Measurements from ENCODE around the gene KCND1. TPM values are rescaled to one million over a fixed set of nuclear protein-coding genes. Genes with fewer than 3 reads are reported as not detected.
A peak's percentile ranks its signal among the peaks of the same experiment; 100 is the strongest.

KCND1 gene
- total and polyA plus RNA-seq, 2 experiments from 2014 or later = 2.6 to 3.1 TPM

DNA sequence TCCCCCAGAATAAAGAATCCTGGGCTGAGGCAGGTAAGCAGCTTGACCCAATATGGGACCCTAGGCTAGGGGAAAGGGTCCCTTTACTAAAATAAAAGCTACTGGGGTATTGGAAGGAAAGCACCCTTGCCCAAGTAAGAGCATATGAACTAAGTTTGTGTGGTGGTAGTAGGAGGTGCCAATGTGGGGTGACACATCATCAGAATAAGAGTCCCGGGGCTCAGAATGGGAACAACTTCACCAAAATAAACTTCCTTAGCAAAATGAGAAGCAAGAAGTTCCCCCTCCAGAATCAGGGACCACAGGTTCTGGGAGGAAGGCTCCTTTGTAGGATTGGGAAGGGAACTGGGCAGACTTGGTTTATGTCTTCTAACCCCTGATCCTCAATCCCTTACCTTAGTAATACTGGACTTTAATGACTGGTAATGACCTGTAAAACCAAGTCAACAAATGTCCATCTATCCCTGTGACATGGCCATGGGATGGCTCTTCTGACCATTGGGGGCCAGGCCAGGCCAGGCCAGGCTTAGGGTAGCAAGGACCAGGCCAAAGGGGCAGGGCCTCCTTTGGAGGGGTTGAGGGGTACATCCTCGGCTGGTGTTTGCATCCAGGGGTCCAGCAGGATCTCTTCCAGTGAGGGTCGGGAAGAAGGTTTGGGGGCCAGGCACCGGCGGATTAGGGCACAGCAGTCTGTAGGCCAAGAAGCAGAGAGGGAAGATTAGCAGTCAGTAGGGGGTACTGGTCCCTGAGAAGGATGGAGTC, 57.9 kb downstream of the KCND1 start:
- peaks cover 6% of the 10 kb centered on the region for H3K36me3 ChIP-seq
- TF ChIP-seq, protein P1, sequence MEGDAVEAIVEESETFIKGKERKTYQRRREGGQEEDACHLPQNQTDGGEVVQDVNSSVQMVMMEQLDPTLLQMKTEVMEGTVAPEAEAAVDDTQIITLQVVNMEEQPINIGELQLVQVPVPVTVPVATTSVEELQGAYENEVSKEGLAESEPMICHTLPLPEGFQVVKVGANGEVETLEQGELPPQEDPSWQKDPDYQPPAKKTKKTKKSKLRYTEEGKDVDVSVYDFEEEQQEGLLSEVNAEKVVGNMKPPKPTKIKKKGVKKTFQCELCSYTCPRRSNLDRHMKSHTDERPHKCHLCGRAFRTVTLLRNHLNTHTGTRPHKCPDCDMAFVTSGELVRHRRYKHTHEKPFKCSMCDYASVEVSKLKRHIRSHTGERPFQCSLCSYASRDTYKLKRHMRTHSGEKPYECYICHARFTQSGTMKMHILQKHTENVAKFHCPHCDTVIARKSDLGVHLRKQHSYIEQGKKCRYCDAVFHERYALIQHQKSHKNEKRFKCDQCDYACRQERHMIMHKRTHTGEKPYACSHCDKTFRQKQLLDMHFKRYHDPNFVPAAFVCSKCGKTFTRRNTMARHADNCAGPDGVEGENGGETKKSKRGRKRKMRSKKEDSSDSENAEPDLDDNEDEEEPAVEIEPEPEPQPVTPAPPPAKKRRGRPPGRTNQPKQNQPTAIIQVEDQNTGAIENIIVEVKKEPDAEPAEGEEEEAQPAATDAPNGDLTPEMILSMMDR (IDR thresholded peaks at IDR 0.05; ENCODE audit: low read depth, low read length) = no peak
- peaks cover 7% of the 10 kb centered on the region for H3K4me1 ChIP-seq (ENCODE audit: low read depth)
- H3K27me3 ChIP-seq = no peaks in the 10 kb centered on the region
- no peak overlapping the region for H3K27ac ChIP-seq
- DNase-seq (ENCODE audit: low read depth in 1 of 2, low spot score in 1 of 2) = no peak
- H3K4me3 ChIP-seq = no peak overlapping the region
- no peaks in the 10 kb centered on the region for H3K9me3 ChIP-seq (ENCODE audit: low read depth)

DNA sequence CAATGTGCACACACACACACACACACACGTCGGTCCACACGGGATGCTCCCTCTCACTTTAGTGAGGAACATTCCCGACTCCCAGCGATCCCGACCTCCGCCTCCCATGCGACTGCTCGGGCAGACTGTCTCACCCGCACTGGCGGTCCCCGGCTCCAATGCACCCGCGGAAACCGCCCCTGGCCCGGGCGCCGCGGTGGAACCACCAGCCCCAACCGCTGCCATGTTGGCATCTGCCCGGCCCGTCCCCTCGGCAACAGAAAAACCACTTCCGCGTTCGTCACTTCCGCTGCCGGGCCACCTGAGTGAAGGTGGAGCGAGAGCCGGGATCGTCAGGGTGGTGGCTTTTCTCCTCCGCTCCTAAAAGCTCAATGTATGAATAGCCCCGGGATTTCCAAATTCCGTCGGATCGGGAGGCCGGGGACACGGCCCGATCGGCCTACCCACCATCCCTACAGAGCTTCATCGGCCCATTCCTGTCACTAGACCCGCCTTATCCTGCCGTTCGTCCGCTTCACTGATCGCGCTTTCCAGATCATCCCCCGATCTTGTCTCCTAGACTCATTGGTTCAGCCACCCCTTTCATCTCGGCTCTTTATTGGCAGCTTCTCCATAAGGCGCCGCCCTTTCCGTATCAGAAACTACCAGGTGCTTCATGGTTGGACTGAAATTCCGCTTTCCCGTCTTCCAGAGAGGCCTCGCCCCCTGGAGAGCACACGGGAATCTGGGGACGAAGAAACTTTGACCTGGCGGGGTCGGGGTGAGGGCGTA, 60.0 kb downstream of the KCND1 start, which contains the start of gene SLC35A2:
TSS of gene SLC35A2 (minus strand) at position 235 of the 771 bp plus-strand sequence. CDS start at position 225, 10 bp downstream.
- Histone ChIP-seq H3K4me1 (ENCODE audit: low read depth) (peaks cover 4% of the 10 kb centered on the region), H3K27ac (peak within 1 kb of the TSS; percentile 61), H3K27me3 (no peaks in the 10 kb centered on the region), H3K9me3 (ENCODE audit: low read depth) (no peaks in the 10 kb centered on the region), H3K4me3 (peak within 1 kb of the TSS; percentile 88), H3K36me3 (peaks cover 6% of the 10 kb centered on the region)
- TF ChIP-seq, protein P1 (IDR thresholded peaks at IDR 0.05; ENCODE audit: low read depth, low read length) = no peak
- DNase-seq (ENCODE audit: low read depth in 1 of 2, low spot score in 1 of 2) = peak; percentile 69 to 91

Other genes with a start within 250 kb of the KCND1 start
- gene GLOD5, start 210.1 kb downstream of the KCND1 start, total RNA-seq = not detected in 2 replicates
- gene GLOD5, start 210.1 kb downstream of the KCND1 start, polyA plus RNA-seq = not detected in 2 replicates
- not detected in 2 replicates for gene GATA1, start 185.3 kb downstream of the KCND1 start, total RNA-seq
- 0.15 and 0.17 TPM in 2 replicates for gene GATA1, start 185.3 kb downstream of the KCND1 start, polyA plus RNA-seq
- gene HDAC6, start 169.8 kb downstream of the KCND1 start, total RNA-seq = 143 and 162 TPM in 2 replicates
- gene HDAC6, start 169.8 kb downstream of the KCND1 start, polyA plus RNA-seq = 105 and 114 TPM in 2 replicates
- gene ERAS, start 145.3 kb downstream of the KCND1 start, total RNA-seq = not detected in 2 replicates
- 0.17 TPM in 1 of 2 replicates, not detected in the other for gene ERAS, start 145.3 kb downstream of the KCND1 start, polyA plus RNA-seq
- 7.1 and 8.5 TPM in 2 replicates for gene PCSK1N, start 136.2 kb downstream of the KCND1 start, total RNA-seq
- gene PCSK1N, start 136.2 kb downstream of the KCND1 start, polyA plus RNA-seq = 5.4 and 8.7 TPM in 2 replicates
- gene TIMM17B, start 74.1 kb downstream of the KCND1 start, total RNA-seq = 127 and 152 TPM in 2 replicates
- 219 and 264 TPM in 2 replicates for gene TIMM17B, start 74.1 kb downstream of the KCND1 start, polyA plus RNA-seq
- 62.8 and 74.8 TPM in 2 replicates for gene PQBP1, start 73.9 kb downstream of the KCND1 start, total RNA-seq
- gene PQBP1, start 73.9 kb downstream of the KCND1 start, polyA plus RNA-seq = 75.3 and 114 TPM in 2 replicates
- 17.3 and 22.2 TPM in 2 replicates for gene SLC35A2, start 60.2 kb downstream of the KCND1 start, total RNA-seq
- 41.8 and 51.4 TPM in 2 replicates for gene SLC35A2, start 60.2 kb downstream of the KCND1 start, polyA plus RNA-seq
- 18.5 and 25.2 TPM in 2 replicates for gene PIM2, start 52.8 kb downstream of the KCND1 start, total RNA-seq
- gene PIM2, start 52.8 kb downstream of the KCND1 start, polyA plus RNA-seq = 20.7 and 38.4 TPM in 2 replicates
- 40.2 and 56.6 TPM in 2 replicates for gene OTUD5, start 14.2 kb downstream of the KCND1 start, total RNA-seq
- gene OTUD5, start 14.2 kb downstream of the KCND1 start, polyA plus RNA-seq = 47.8 and 55.6 TPM in 2 replicates
- gene GRIPAP1, start 30.4 kb upstream of the KCND1 start, total RNA-seq = 34.7 and 67.3 TPM in 2 replicates
- gene GRIPAP1, start 30.4 kb upstream of the KCND1 start, polyA plus RNA-seq = 44.8 and 65.4 TPM in 2 replicates
- 30.0 and 55.0 TPM in 2 replicates for gene TFE3, start 71.5 kb upstream of the KCND1 start, total RNA-seq
- gene TFE3, start 71.5 kb upstream of the KCND1 start, polyA plus RNA-seq = 32.1 and 40.9 TPM in 2 replicates
- 6.2 and 7.8 TPM in 2 replicates for gene CCDC120, start 87.2 kb upstream of the KCND1 start, total RNA-seq
- 5.4 and 10.8 TPM in 2 replicates for gene CCDC120, start 87.2 kb upstream of the KCND1 start, polyA plus RNA-seq
- 22.9 and 30.3 TPM in 2 replicates for gene PRAF2, start 102.2 kb upstream of the KCND1 start, total RNA-seq
- 56.2 and 76.7 TPM in 2 replicates for gene PRAF2, start 102.2 kb upstream of the KCND1 start, polyA plus RNA-seq
- gene WDR45, start 108.0 kb upstream of the KCND1 start, total RNA-seq = 51.4 and 54.6 TPM in 2 replicates
- 58.6 and 62.3 TPM in 2 replicates for gene WDR45, start 108.0 kb upstream of the KCND1 start, polyA plus RNA-seq
- 37.3 and 38.4 TPM in 2 replicates for gene GPKOW, start 151.9 kb upstream of the KCND1 start, total RNA-seq
- gene GPKOW, start 151.9 kb upstream of the KCND1 start, polyA plus RNA-seq = 23.2 and 28.7 TPM in 2 replicates
- gene MAGIX, start 190.9 kb upstream of the KCND1 start, total RNA-seq = 2.0 and 6.8 TPM in 2 replicates
- gene MAGIX, start 190.9 kb upstream of the KCND1 start, polyA plus RNA-seq = 3.2 and 10.0 TPM in 2 replicates
- 8.3 and 12.4 TPM in 2 replicates for gene PLP2, start 200.1 kb upstream of the KCND1 start, total RNA-seq
- gene PLP2, start 200.1 kb upstream of the KCND1 start, polyA plus RNA-seq = 34.6 and 41.2 TPM in 2 replicates
- 10.5 and 16.5 TPM in 2 replicates for gene PRICKLE3, start 214.5 kb upstream of the KCND1 start, total RNA-seq
- gene PRICKLE3, start 214.5 kb upstream of the KCND1 start, polyA plus RNA-seq = 8.1 and 10.9 TPM in 2 replicates
- gene SYP, start 228.3 kb upstream of the KCND1 start, total RNA-seq = 0.45 and 1.8 TPM in 2 replicates
- 1.1 and 1.3 TPM in 2 replicates for gene SYP, start 228.3 kb upstream of the KCND1 start, polyA plus RNA-seq